MM.1S (cell line): ENCODE measurements around the gene SUFU.
A peak's percentile ranks its signal among the peaks of the same experiment; 100 is the strongest.

ENCODE experiments used
- DNase-seq: peaks from one replicate; pipeline ENCODE4 v3.0.0-alpha.2; 2015
- H2AFZ ChIP-seq: fragments of 300-600 bp; sonication (generic); 2 replicates; pipeline ENCODE4 v1.6.0; 2016; ENCODE audit warnings: antibody characterized with exemption, low read length
- H3F3A ChIP-seq: fragments of 300-600 bp; sonication (generic); 2 replicates; pipeline ENCODE4 v1.6.1; 2016; ENCODE audit warnings: mild to moderate bottlenecking, antibody characterized with exemption, low read length, moderate library complexity, mixed read lengths; ENCODE audit not compliant: insufficient read depth
- H3K27ac ChIP-seq: fragments of 300-600 bp; sonication (generic); 2 replicates; pipeline ENCODE4 v1.5.1; 2016; ENCODE audit warnings: mild to moderate bottlenecking, low read length
- H3K27me3 ChIP-seq: fragments of 300-600 bp; sonication (generic); replicated peaks from 2 replicates; pipeline ENCODE4 v1.6.0; 2016; ENCODE audit warnings: low read length; ENCODE audit not compliant: insufficient read depth
- H3K36me3 ChIP-seq: fragments of 300-600 bp; sonication (generic); replicated peaks from 2 replicates; pipeline ENCODE4 v1.6.1; 2016; ENCODE audit warnings: mild to moderate bottlenecking, low read length, mixed read lengths; ENCODE audit not compliant: insufficient read depth
- H3K4me1 ChIP-seq: fragments of 300-600 bp; sonication (generic); 2 replicates; pipeline ENCODE4 v1.6.1; 2016; ENCODE audit warnings: low read length, mixed read lengths
- H3K4me2 ChIP-seq: fragments of 300-600 bp; sonication (generic); 2 replicates; pipeline ENCODE4 v1.6.0; 2016; ENCODE audit warnings: low read depth, low read length
- H3K4me3 ChIP-seq: fragments of 300-600 bp; sonication (generic); 2 replicates; pipeline ENCODE4 v1.5.1; 2016; ENCODE audit warnings: low read length, mixed read lengths
- H3K79me2 ChIP-seq: fragments of 300-600 bp; sonication (generic); 2 replicates; pipeline ENCODE4 v1.6.1; 2016; ENCODE audit warnings: mixed run types, low read length, mixed read lengths
- H3K9ac ChIP-seq: fragments of 300-600 bp; sonication (generic); 2 replicates; pipeline ENCODE4 v1.6.1; 2016; ENCODE audit warnings: low read length, mixed read lengths
- H3K9me2 ChIP-seq: fragments of 300-600 bp; sonication (generic); replicated peaks from 2 replicates; pipeline ENCODE4 v1.6.1; 2016; ENCODE audit warnings: mild to moderate bottlenecking, low read length, mixed read lengths; ENCODE audit not compliant: insufficient read depth
- H3K9me3 ChIP-seq: fragments of 300-600 bp; sonication (generic); replicated peaks from 2 replicates; pipeline ENCODE4 v1.6.1; 2016; ENCODE audit warnings: mild to moderate bottlenecking, low read length, mixed read lengths; ENCODE audit not compliant: insufficient read depth
- H4K20me1 ChIP-seq: fragments of 300-600 bp; sonication (generic); 2 replicates; pipeline ENCODE4 v1.6.1; 2016; ENCODE audit warnings: mild to moderate bottlenecking, low read length, moderate library complexity, mixed read lengths; ENCODE audit not compliant: insufficient read depth
- EZH2 ChIP-seq: fragments of 300-600 bp; sonication (generic); optimal IDR thresholded peaks from 2 replicates; pipeline ENCODE3; 2017; ENCODE audit warnings: low read depth, mild to moderate bottlenecking, antibody characterized with exemption, low read length, mixed read lengths
- EZH2phosphoT487 ChIP-seq: fragments of 300-600 bp; sonication (generic); IDR thresholded peaks from 2 replicates; pipeline ENCODE4 v1.6.1; 2018; ENCODE audit warnings: antibody characterized with exemption, low read length
- TF ChIP-seq, protein P1 (sequence below): fragments of 300-600 bp; sonication (generic); IDR thresholded peaks from 2 replicates; pipeline ENCODE4 v1.5.1; 2016; ENCODE audit warnings: antibody characterized with exemption, low read length, mixed read lengths

SUFU gene

DNA sequence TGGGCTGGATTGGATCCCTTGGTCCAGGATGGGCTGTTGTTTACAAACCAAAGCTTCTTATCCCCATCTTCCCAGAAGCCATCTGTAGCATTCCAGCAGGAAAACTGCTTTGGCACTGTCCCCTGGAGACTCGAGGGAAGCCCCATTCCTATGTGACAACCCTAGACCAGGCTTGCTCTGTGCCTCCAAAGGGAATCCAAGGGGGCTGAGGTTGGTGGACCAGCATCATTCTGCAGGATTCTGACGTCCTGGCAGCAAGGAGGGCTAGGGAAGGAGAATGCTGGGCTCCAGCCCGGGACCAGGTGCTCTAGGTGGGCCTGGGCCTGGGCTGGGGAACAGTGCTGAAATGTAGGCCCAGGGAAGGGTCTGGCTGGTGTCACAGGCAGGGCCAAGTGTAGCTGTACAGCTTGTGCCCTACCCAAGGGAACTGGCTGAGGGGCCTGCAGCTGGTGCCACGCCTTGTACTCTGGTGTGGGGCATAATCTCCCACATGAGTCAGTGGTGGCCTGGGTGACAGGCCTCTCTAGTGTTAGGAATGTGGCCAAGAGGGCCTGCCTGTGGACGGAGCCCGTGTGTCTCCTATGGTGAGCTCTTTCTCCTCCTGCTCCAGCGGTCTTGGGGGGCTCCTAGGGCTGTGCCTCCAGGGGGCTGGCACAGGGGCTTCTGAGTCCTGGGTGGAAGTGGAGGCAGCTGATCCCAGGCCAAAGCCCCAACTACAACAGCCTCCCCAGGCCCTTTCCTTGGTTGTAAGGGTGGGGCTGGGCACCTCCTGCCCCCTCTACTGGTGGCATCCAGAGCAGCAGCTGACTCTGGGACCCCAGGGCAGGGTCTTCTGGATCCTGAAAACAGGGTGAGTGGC, 165.7 kb downstream of the SUFU start:
- no peak overlapping the region for H2AFZ ChIP-seq
- no peak overlapping the region for H3K4me3 ChIP-seq
- no peak overlapping the region for H3K27ac ChIP-seq
- no peaks in the 10 kb centered on the region for H4K20me1 ChIP-seq
- no peak overlapping the region for H3K4me2 ChIP-seq
- no peaks in the 10 kb centered on the region for H3K79me2 ChIP-seq
- H3F3A ChIP-seq: no peaks in the 10 kb centered on the region
- H3K4me1 ChIP-seq: no peaks in the 10 kb centered on the region
- no peaks in the 10 kb centered on the region for H3K9me3 ChIP-seq
- H3K27me3 ChIP-seq: no peaks in the 10 kb centered on the region
- DNase-seq: peak; percentile 5
- H3K9ac ChIP-seq: no peak overlapping the region
- no peaks in the 10 kb centered on the region for H3K9me2 ChIP-seq
- H3K36me3 ChIP-seq: no peaks in the 10 kb centered on the region
- TF ChIP-seq, protein P1, sequence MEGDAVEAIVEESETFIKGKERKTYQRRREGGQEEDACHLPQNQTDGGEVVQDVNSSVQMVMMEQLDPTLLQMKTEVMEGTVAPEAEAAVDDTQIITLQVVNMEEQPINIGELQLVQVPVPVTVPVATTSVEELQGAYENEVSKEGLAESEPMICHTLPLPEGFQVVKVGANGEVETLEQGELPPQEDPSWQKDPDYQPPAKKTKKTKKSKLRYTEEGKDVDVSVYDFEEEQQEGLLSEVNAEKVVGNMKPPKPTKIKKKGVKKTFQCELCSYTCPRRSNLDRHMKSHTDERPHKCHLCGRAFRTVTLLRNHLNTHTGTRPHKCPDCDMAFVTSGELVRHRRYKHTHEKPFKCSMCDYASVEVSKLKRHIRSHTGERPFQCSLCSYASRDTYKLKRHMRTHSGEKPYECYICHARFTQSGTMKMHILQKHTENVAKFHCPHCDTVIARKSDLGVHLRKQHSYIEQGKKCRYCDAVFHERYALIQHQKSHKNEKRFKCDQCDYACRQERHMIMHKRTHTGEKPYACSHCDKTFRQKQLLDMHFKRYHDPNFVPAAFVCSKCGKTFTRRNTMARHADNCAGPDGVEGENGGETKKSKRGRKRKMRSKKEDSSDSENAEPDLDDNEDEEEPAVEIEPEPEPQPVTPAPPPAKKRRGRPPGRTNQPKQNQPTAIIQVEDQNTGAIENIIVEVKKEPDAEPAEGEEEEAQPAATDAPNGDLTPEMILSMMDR: peak; percentile 65
- TF ChIP-seq EZH2: no peak

DNA sequence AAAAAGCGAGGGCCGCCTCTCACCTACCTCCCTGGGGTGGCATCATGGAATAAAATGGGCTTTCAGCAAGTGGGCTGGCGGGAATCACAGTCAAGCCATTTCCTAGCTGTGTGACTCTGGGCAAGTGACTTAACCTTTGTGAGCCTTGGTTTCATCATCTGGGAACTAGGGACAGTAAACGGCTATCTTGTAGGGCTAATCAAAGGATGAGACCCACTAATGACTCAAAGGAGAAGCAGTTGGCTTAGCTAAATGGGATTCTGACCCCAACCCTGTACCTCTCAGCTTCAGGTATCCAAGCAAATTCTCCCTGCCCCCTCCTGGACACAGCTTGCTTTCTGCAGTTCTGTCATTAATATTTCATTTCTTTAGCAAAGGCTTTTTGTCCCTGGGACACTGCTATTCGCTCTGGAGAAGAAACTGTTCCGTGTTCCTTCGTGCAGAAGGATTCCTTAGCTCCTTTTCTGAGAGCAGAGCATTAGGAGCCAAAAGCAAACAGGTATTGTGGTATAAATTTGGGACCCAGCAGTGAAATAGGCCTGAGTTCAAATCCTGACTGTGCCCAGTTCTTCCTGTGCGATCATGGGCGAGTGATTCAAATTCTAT, 166.4 kb downstream of the SUFU start:
- H2AFZ ChIP-seq: no peak overlapping the region
- no peaks in the 10 kb centered on the region for H3K36me3 ChIP-seq
- no peaks in the 10 kb centered on the region for H3K9me2 ChIP-seq
- H3K4me2 ChIP-seq: no peak overlapping the region
- H3K79me2 ChIP-seq: no peaks in the 10 kb centered on the region
- TF ChIP-seq, protein P1: no peak
- TF ChIP-seq EZH2 (no peak), EZH2phosphoT487 (no peak)
- H3K27ac ChIP-seq: no peak overlapping the region
- no peaks in the 10 kb centered on the region for H4K20me1 ChIP-seq
- no peak overlapping the region for H3K9ac ChIP-seq
- H3K4me1 ChIP-seq: no peaks in the 10 kb centered on the region
- no peaks in the 10 kb centered on the region for H3K9me3 ChIP-seq
- H3K27me3 ChIP-seq: no peaks in the 10 kb centered on the region
- no peak overlapping the region for H3K4me3 ChIP-seq
- no peaks in the 10 kb centered on the region for H3F3A ChIP-seq
- no peak for DNase-seq

DNA sequence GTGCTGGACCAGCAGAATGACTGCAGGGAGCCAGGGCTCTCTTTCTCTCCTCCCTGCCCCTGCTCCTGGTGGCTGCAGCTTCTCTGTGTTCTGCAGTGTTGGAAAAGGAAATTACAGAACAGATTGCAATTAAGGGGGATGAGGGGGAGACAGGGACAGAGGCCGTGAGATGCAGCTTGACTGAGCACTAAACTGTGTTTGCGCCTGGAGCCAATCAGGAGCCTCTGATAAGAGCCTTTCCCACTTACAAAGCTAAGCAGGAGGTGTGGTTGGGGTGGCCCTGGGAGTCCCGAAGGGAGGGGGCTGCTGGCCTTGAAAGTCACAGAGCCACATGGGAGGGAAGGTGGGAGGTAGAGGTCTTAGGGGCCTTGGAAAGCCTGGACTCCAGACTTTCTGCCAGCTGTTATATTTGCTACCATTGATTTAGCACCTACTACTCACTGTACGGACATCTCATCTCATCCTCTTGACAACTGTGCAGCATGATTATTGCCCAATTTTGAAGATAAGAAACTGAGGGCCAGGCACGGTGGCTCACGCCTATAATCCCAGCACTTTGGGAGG, 167.2 kb downstream of the SUFU start:
- H3K4me1 ChIP-seq: no peaks in the 10 kb centered on the region
- no peak overlapping the region for H3K27ac ChIP-seq

More for the DNA sequence above, 167.2 kb downstream of the SUFU start:
- H3K9me2 ChIP-seq: no peaks in the 10 kb centered on the region
- H2AFZ ChIP-seq: no peak overlapping the region
- no peak overlapping the region for H3K4me3 ChIP-seq
- no peaks in the 10 kb centered on the region for H3K36me3 ChIP-seq
- no peak for DNase-seq
- H3K4me2 ChIP-seq: no peak overlapping the region
- TF ChIP-seq EZH2phosphoT487 (no peak), EZH2 (no peak)
- TF ChIP-seq, protein P1: no peak
- no peak overlapping the region for H3K9ac ChIP-seq
- no peaks in the 10 kb centered on the region for H3K9me3 ChIP-seq
- H3K27me3 ChIP-seq: no peaks in the 10 kb centered on the region
- no peaks in the 10 kb centered on the region for H4K20me1 ChIP-seq
- no peaks in the 10 kb centered on the region for H3K79me2 ChIP-seq
- H3F3A ChIP-seq: no peaks in the 10 kb centered on the region
